DMS 273 treated with DMSO at 0.1 percent for 48 hours (cell line): ENCODE data around the gene GJA9.

Experiments
- DNase-seq: peaks from one replicate; lab custom pipeline; 2025; lab: John Stamatoyannopoulos, UW

GJA9 gene

GRCh38 chr1:38831731-38832369, 49.5 kb downstream of the GJA9 start:
- no peak for DNase-seq

GRCh38 chr1:38829368-38829767, 52.0 kb downstream of the GJA9 start:
- no peak for DNase-seq

- DNase-seq = no peak
Observed at GRCh38 chr1:38827318-38827717, 54.1 kb downstream of the GJA9 start.

- no peak for DNase-seq
Observed at GRCh38 chr1:38826886-38827285, 54.5 kb downstream of the GJA9 start.

- no peak for DNase-seq
Observed at GRCh38 chr1:38826262-38826661, 55.1 kb downstream of the GJA9 start.
